OCI-LY1 (cell line): ENCODE measurements around the gene SV2C.
"Not testable (repeated sequence)": the region's sequence is repeated elsewhere in the genome, so short reads cannot be mapped to it uniquely, and the experiment has no call there.

Experiments used
- H2AFZ ChIP-seq: fragments of 200-600 bp; sonication (generic), shearing (Covaris generic); 2 replicates; pipeline ENCODE4 v1.6.0; 2014; ENCODE audit warnings: antibody characterized with exemption, mild to moderate bottlenecking, low read length
- H3F3A ChIP-seq: fragments of 200-600 bp; sonication (generic), shearing (Covaris generic); 2 replicates; pipeline ENCODE4 v1.6.0; 2014; ENCODE audit warnings: mild to moderate bottlenecking, antibody characterized with exemption, low read length, moderate library complexity; ENCODE audit not compliant: insufficient read depth
- H3K27ac ChIP-seq: fragments of 200-600 bp; sonication (generic); 2 replicates; pipeline ENCODE4 v1.5.1; 2014; ENCODE audit warnings: low read length, mixed run types, mild to moderate bottlenecking, low read depth; ENCODE audit not compliant: poor library complexity, severe bottlenecking
- H3K27me3 ChIP-seq: fragments of 200-600 bp; sonication (generic); 2 replicates; pipeline ENCODE4 v1.6.0; 2014; ENCODE audit warnings: antibody characterized with exemption, mild to moderate bottlenecking, low read length, moderate library complexity; ENCODE audit not compliant: insufficient read depth
- H3K36me3 ChIP-seq: fragments of 200-600 bp; sonication (generic); 2 replicates; pipeline ENCODE4 v1.6.1; 2014; ENCODE audit warnings: mild to moderate bottlenecking, antibody characterized with exemption, low read length, moderate library complexity, mixed read lengths; ENCODE audit not compliant: insufficient read depth
- H3K4me1 ChIP-seq: fragments of 200-600 bp; sonication (generic); 2 replicates; pipeline ENCODE4 v1.5.1; 2014; ENCODE audit warnings: mild to moderate bottlenecking, low read length, moderate library complexity; ENCODE audit not compliant: insufficient read depth, severe bottlenecking
- H3K4me2 ChIP-seq: fragments of 200-600 bp; sonication (generic), shearing (Covaris generic); 2 replicates; pipeline ENCODE4 v1.6.1; 2014; ENCODE audit warnings: low read length
- H3K4me3 ChIP-seq: fragments of 200-600 bp; sonication (generic); 2 replicates; pipeline ENCODE4 v1.5.1; 2014; ENCODE audit warnings: low read length, low read depth, mild to moderate bottlenecking, mixed read lengths; ENCODE audit not compliant: poor library complexity, severe bottlenecking
- H3K79me2 ChIP-seq: fragments of 200-600 bp; shearing (Covaris generic); 2 replicates; pipeline ENCODE4 v1.6.1; 2016; ENCODE audit warnings: mixed run types, low read length, mixed read lengths; ENCODE audit not compliant: insufficient read depth
- H3K9ac ChIP-seq: fragments of 200-600 bp; sonication (generic), shearing (Covaris generic); 2 replicates; pipeline ENCODE4 v1.6.1; 2014; ENCODE audit warnings: mild to moderate bottlenecking, low read length, mixed read lengths
- H3K9me2 ChIP-seq: fragments of 200-600 bp; sonication (generic), shearing (Covaris generic); 2 replicates; pipeline ENCODE4 v1.6.1; 2014; ENCODE audit warnings: low read depth, mild to moderate bottlenecking, low read length, mixed read lengths
- H3K9me3 ChIP-seq: fragments of 200-600 bp; shearing (Covaris generic); 2 replicates; pipeline ENCODE4 v1.6.1; 2014; ENCODE audit warnings: low read length, mixed read lengths
- H4K20me1 ChIP-seq: fragments of 200-600 bp; sonication (generic), shearing (Covaris generic); 2 replicates; pipeline ENCODE4 v1.6.0; 2016; ENCODE audit warnings: mild to moderate bottlenecking, low read length; ENCODE audit not compliant: insufficient read depth
- EZH2 ChIP-seq: fragments of 200-600 bp; sonication (generic), shearing (Covaris generic); IDR thresholded peaks from 2 replicates; pipeline ENCODE4 v1.8.0; 2017; ENCODE audit warnings: borderline replicate concordance, mixed run types, mild to moderate bottlenecking, antibody characterized with exemption, low read length, moderate library complexity, mixed read lengths
- TF ChIP-seq, protein P1 (sequence below): fragments of 200-600 bp; sonication (generic), shearing (Covaris generic); IDR thresholded peaks from 2 replicates; pipeline ENCODE4 v1.5.1; 2017; ENCODE audit warnings: mild to moderate bottlenecking, antibody characterized with exemption, low read length, moderate library complexity, mixed read lengths

The SV2C gene

DNA sequence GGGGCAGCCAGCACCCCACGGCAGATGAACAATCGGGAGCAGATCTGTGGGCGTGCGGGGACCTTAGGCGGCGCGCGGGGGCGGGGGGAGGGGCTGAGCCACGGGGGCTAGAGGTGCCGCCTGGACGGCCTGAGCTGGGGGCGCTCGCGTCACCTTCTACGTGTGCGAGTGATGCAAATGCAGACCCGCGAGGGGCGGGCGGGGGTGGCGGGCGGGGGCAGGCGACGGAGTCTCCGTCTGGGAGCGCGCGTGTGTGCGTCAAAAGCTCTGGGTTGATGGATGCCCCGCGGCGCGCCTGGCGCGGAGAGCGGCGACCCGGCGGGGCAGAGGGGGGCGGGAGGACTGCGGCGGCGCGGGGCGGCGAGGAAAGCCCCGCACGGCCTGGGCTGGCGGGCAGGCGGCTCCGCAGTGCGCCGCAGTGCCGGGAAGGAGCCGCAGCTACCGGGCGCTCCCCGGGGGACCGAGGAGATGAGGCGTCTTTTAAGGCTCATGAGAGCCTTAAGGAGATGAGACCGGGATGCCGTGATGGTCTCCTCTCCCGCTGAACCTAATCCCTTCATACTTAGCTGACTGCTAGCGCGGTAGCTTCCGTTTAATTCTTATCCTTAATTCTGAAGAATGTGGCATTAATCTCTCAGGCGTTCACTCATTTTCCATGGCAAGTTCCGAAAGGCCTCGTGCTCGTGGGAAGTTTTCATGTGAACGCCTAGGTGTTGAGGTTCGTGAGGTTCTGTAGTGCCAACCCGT, 1.5 kb downstream of the SV2C start:
- no peaks in the 10 kb centered on the region for H3K9me3 ChIP-seq
- TF ChIP-seq, protein P1, sequence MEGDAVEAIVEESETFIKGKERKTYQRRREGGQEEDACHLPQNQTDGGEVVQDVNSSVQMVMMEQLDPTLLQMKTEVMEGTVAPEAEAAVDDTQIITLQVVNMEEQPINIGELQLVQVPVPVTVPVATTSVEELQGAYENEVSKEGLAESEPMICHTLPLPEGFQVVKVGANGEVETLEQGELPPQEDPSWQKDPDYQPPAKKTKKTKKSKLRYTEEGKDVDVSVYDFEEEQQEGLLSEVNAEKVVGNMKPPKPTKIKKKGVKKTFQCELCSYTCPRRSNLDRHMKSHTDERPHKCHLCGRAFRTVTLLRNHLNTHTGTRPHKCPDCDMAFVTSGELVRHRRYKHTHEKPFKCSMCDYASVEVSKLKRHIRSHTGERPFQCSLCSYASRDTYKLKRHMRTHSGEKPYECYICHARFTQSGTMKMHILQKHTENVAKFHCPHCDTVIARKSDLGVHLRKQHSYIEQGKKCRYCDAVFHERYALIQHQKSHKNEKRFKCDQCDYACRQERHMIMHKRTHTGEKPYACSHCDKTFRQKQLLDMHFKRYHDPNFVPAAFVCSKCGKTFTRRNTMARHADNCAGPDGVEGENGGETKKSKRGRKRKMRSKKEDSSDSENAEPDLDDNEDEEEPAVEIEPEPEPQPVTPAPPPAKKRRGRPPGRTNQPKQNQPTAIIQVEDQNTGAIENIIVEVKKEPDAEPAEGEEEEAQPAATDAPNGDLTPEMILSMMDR, result no peak
- TF ChIP-seq EZH2, result no peak

GRCh38 chr5:76085243-76085579, 2.0 kb downstream of the SV2C start:
- Histone ChIP-seq H3K27ac (no peak overlapping the region), H4K20me1 (no peaks in the 10 kb centered on the region), H3K79me2 (no peaks in the 10 kb centered on the region), H3K27me3 (no peaks in the 10 kb centered on the region), H3K36me3 (no peaks in the 10 kb centered on the region), H2AFZ (no peak overlapping the region), H3K4me1 (no peaks in the 10 kb centered on the region), H3K9ac (no peak overlapping the region), H3K4me3 (no peak overlapping the region), H3K9me3 (no peaks in the 10 kb centered on the region), H3F3A (no peaks in the 10 kb centered on the region), H3K9me2 (no peaks in the 10 kb centered on the region), H3K4me2 (no peak overlapping the region)
- TF ChIP-seq EZH2, result no peak
- TF ChIP-seq, protein P1, result no peak

More for the DNA sequence above, 1.5 kb downstream of the SV2C start:
- H3K27ac ChIP-seq, result no peak overlapping the region
- H3K4me2 ChIP-seq, result no peak overlapping the region
- H3K79me2 ChIP-seq, result no peaks in the 10 kb centered on the region
- H2AFZ ChIP-seq, result no peak overlapping the region
- no peaks in the 10 kb centered on the region for H4K20me1 ChIP-seq
- no peaks in the 10 kb centered on the region for H3K4me1 ChIP-seq
- no peaks in the 10 kb centered on the region for H3F3A ChIP-seq
- H3K4me3 ChIP-seq, result no peak overlapping the region
- no peaks in the 10 kb centered on the region for H3K36me3 ChIP-seq
- no peaks in the 10 kb centered on the region for H3K9me2 ChIP-seq
- no peak overlapping the region for H3K9ac ChIP-seq
- no peaks in the 10 kb centered on the region for H3K27me3 ChIP-seq

DNA sequence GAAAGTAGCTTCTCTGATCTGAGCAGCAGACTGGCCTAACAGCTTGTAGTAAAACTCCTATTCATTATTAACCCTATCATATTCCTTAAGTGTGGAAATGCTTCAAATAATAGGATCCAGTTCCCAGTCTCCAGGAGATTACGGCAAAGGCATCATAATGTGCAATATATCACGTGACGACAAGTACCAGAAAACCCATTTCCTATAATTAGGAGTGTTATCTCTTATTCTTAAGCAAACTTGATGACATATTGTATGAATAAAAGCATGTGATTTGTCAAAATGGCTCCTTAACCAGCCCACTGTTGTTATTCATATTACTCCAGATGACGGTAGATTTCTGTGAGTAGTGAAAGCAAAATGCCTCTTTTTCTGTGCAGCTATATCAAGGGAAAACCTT, 2.9 kb downstream of the SV2C start:
- no peaks in the 10 kb centered on the region for H3F3A ChIP-seq
- TF ChIP-seq EZH2, result no peak
- TF ChIP-seq, protein P1, result no peak
- no peaks in the 10 kb centered on the region for H3K27me3 ChIP-seq
- no peak overlapping the region for H3K4me3 ChIP-seq
- H3K36me3 ChIP-seq, result no peaks in the 10 kb centered on the region
- no peaks in the 10 kb centered on the region for H3K9me3 ChIP-seq
- no peaks in the 10 kb centered on the region for H3K4me1 ChIP-seq
- H2AFZ ChIP-seq, result no peak overlapping the region
- no peaks in the 10 kb centered on the region for H4K20me1 ChIP-seq
- no peak overlapping the region for H3K9ac ChIP-seq
- no peak overlapping the region for H3K4me2 ChIP-seq
- H3K9me2 ChIP-seq, result no peaks in the 10 kb centered on the region
- H3K27ac ChIP-seq, result no peak overlapping the region
- no peaks in the 10 kb centered on the region for H3K79me2 ChIP-seq

GRCh38 chr5:76089156-76089555, 6.0 kb downstream of the SV2C start:
- H3K4me2 ChIP-seq, H4K20me1 ChIP-seq, H3K9me2 ChIP-seq, H3K4me1 ChIP-seq, H3K4me3 ChIP-seq, H3K79me2 ChIP-seq, H3K27ac ChIP-seq, H3F3A ChIP-seq, H3K27me3 ChIP-seq, H3K9ac ChIP-seq, H3K9me3 ChIP-seq, H3K36me3 ChIP-seq, H2AFZ ChIP-seq: not testable (repeated sequence)
